Chondrocyte (in vitro differentiated cells): ENCODE measurements around the gene NISCH. TPM values are rescaled to one million over a fixed set of nuclear protein-coding genes. Genes with fewer than 3 reads are reported as not detected.
A peak's percentile ranks its signal among the peaks of the same experiment; 100 is the strongest.
"Not testable (repeated sequence)": the region's sequence is repeated elsewhere in the genome, so short reads cannot be mapped to it uniquely, and the experiment has no call there.

Experiments
- DNase-seq: peaks from one replicate; pipeline ENCODE4 v3.0.0; 2021; ENCODE audit warnings: mixed read lengths, low spot score
- H3K27ac Mint-ChIP-seq: one replicate; pipeline ENCODE4 v1.8.0; 2021; ENCODE audit warnings: mild to moderate bottlenecking, moderate library complexity, mixed read lengths; ENCODE audit not compliant: unreplicated experiment
- H3K27me3 Mint-ChIP-seq: 2 replicates; pipeline ENCODE4 v1.8.0; 2021; ENCODE audit warnings: low read depth, mixed read lengths
- H3K36me3 Mint-ChIP-seq: 2 replicates; pipeline ENCODE4 v1.8.0; 2021; ENCODE audit warnings: low read depth, mixed read lengths
- H3K4me1 Mint-ChIP-seq: 2 replicates; pipeline ENCODE4 v1.8.0; 2021; ENCODE audit warnings: low read depth, mild to moderate bottlenecking, mixed read lengths
- H3K4me3 Mint-ChIP-seq: one replicate; pipeline ENCODE4 v1.8.0; 2021; ENCODE audit warnings: mild to moderate bottlenecking, moderate library complexity, mixed read lengths; ENCODE audit not compliant: unreplicated experiment
- H3K9me3 Mint-ChIP-seq: 2 replicates; pipeline ENCODE4 v1.8.0; 2021; ENCODE audit warnings: low read depth, mixed read lengths
- total RNA-seq: library from RNA; stranded (reverse); gene quantifications from 3 replicates; pipeline ENCODE4 v1.2.1, GENCODE V29; 2021
- TF ChIP-seq, protein P1 (sequence below): fragments of 200-600 bp; sonication (generic); IDR thresholded peaks from 2 replicates; pipeline ENCODE4 v1.5.0; 2021; ENCODE audit warnings: antibody characterized with exemption, mild to moderate bottlenecking, moderate library complexity

Gene NISCH
- total RNA-seq, 1 donor from 2014 or later, result 101 TPM

DNA sequence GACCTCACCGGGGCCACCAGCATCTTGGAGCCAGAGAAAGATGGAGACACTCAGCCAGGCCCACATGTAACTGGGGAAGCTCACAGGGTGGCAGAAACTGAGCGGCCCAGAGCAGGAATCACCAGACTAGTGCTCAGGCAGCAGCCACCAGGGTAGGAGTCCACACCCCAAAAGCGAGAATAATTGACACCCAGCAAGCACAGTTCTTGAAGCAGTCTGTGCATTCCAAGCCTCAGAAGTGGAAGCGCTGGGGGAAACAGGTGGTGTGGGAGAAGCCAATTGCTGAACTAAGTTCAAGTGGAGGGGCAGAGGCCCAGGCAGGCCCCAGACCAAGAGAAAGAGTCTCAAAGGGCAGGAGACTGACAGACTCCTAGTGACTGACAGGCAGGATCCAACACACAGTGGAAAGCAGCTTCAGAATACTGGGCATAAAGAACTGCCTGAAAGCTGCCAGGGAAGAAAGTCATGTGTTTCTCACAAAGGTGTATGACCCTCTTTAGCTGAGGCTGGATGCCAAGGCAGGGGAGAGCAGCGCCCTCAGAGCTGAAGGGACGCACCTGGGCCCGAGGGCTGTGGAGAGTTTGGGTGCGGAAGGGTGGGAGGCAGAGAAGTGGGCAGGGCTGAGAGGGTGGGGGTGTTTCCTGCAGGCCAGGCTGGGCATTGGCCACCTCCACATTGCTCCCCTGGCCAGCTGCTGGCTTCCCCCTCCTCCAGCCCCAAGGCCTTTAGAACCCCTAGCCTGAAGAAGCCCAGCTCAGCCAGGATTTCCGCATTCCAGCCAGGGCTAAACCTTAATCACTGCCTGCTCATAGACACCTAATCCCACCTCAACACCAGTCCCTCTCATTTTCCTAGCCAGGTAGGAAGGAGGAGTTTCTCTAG is 70.5 kb downstream of the NISCH start:
- Mint-ChIP-seq H3K36me3 (peaks cover 21% of the 10 kb centered on the region), H3K27me3 (no peaks in the 10 kb centered on the region), H3K9me3 (no peaks in the 10 kb centered on the region), H3K27ac (peak overlapping the region; percentile 50), H3K4me3 (no peak overlapping the region), H3K4me1 (peaks cover 5% of the 10 kb centered on the region)
- no peak for DNase-seq
- TF ChIP-seq, protein P1, sequence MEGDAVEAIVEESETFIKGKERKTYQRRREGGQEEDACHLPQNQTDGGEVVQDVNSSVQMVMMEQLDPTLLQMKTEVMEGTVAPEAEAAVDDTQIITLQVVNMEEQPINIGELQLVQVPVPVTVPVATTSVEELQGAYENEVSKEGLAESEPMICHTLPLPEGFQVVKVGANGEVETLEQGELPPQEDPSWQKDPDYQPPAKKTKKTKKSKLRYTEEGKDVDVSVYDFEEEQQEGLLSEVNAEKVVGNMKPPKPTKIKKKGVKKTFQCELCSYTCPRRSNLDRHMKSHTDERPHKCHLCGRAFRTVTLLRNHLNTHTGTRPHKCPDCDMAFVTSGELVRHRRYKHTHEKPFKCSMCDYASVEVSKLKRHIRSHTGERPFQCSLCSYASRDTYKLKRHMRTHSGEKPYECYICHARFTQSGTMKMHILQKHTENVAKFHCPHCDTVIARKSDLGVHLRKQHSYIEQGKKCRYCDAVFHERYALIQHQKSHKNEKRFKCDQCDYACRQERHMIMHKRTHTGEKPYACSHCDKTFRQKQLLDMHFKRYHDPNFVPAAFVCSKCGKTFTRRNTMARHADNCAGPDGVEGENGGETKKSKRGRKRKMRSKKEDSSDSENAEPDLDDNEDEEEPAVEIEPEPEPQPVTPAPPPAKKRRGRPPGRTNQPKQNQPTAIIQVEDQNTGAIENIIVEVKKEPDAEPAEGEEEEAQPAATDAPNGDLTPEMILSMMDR, result no peak

- H3K4me1 Mint-ChIP-seq, H3K27ac Mint-ChIP-seq, H3K4me3 Mint-ChIP-seq, H3K27me3 Mint-ChIP-seq, H3K9me3 Mint-ChIP-seq, DNase-seq: not testable (repeated sequence)
- H3K36me3 Mint-ChIP-seq, result peaks cover 21% of the 10 kb centered on the region
Observed at GRCh38 chr3:52526671-52527038, 71.3 kb downstream of the NISCH start.

DNA sequence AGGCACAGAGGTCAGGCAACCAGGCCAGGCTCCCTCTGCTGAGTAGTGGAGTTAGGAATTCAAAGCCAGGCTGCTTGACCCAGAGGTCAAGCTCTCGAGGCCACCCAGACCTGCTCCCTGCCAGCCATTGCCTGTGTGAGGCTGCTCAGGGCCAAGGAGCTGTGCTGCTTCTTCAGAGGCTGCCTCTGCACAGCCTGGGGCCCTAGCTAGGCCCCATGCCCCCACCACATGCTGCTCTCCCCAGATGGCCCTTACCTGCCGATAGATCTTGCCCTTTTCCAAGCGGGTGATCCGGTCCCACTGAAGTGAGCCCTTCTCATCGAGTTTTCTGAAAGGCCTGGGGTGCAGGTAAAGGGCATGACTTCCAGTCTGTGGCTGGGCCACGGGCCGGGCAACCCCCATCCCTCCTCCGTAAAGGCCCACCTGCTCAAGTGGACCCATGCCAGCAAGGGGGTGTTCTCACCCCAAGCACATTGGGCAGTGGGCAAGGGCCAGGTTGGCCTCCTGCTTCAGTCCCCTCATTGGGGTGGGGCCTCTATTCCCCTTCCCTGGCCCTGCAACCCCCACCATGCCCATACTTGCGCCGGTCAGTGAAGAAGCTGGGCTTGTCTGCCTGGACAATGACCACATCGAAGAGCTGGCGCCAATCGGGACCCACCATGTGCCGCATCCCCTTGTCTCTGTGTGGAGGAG is 71.8 kb downstream of the NISCH start:
- peaks cover 21% of the 10 kb centered on the region for H3K36me3 Mint-ChIP-seq
- H3K4me3 Mint-ChIP-seq, result no peak overlapping the region
- DNase-seq, result peak; percentile 86
- H3K4me1 Mint-ChIP-seq, result peaks cover 13% of the 10 kb centered on the region
- no peaks in the 10 kb centered on the region for H3K27me3 Mint-ChIP-seq
- TF ChIP-seq, protein P1, result no peak
- H3K27ac Mint-ChIP-seq, result no peak overlapping the region
- H3K9me3 Mint-ChIP-seq, result no peaks in the 10 kb centered on the region

DNA sequence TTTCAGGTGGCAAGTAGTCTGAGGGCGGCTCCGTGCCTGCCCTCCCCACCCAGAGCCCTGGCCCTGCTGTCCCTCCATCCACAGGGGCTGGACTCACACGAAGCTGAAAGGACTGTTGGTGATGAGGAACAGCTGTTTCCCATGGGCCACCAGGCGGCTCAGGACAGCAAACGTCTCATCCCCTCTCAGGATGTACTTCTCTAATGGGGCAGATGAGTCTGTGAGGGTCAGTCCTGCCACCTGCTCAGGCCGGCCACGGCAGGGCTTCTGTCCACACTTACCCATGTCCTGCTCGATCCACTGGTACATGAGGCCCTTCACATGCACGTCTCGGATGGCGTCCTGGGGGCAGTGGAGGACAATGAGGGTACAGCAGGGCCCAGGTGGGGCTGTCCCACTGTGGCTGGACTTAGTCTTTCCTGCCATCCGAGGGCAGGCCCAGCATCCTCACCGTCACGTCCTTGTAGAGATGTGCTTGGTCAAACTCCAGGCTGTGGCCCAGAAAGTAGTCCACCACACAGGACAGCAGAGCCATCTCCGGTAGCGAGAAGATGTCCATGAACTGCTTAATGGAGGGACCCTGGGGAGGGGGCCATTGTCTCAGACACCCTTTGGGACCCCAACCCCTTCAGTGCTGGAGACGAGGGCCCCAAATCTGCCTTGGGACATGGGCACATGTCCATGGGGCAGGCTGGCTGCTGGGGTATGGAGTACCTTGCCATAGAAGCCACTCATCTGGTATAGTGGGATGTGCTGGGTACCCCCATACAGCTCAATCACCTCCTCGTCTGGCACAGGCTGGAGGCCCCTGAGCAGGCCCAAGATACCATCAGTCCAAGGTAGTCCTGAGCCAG is 72.6 kb downstream of the NISCH start:
- Mint-ChIP-seq H3K4me3 (no peak overlapping the region), H3K9me3 (no peaks in the 10 kb centered on the region), H3K36me3 (peaks cover 21% of the 10 kb centered on the region), H3K4me1 (peaks cover 18% of the 10 kb centered on the region), H3K27me3 (no peaks in the 10 kb centered on the region), H3K27ac (no peak overlapping the region)
- TF ChIP-seq, protein P1, result no peak
- peak; percentile 79 for DNase-seq

GRCh38 chr3:52528586-52529375 is 73.4 kb downstream of the NISCH start:
- H3K36me3 Mint-ChIP-seq, result peaks cover 21% of the 10 kb centered on the region
- H3K4me1 Mint-ChIP-seq, result peaks cover 18% of the 10 kb centered on the region
- H3K27me3 Mint-ChIP-seq, result no peaks in the 10 kb centered on the region
- no peak overlapping the region for H3K27ac Mint-ChIP-seq
- H3K4me3 Mint-ChIP-seq, result no peak overlapping the region
- no peaks in the 10 kb centered on the region for H3K9me3 Mint-ChIP-seq
- DNase-seq, result peak; percentile 83
- TF ChIP-seq, protein P1, result no peak
